ENCODE measurements around the gene UQCC2.

UQCC2 gene

DNA sequence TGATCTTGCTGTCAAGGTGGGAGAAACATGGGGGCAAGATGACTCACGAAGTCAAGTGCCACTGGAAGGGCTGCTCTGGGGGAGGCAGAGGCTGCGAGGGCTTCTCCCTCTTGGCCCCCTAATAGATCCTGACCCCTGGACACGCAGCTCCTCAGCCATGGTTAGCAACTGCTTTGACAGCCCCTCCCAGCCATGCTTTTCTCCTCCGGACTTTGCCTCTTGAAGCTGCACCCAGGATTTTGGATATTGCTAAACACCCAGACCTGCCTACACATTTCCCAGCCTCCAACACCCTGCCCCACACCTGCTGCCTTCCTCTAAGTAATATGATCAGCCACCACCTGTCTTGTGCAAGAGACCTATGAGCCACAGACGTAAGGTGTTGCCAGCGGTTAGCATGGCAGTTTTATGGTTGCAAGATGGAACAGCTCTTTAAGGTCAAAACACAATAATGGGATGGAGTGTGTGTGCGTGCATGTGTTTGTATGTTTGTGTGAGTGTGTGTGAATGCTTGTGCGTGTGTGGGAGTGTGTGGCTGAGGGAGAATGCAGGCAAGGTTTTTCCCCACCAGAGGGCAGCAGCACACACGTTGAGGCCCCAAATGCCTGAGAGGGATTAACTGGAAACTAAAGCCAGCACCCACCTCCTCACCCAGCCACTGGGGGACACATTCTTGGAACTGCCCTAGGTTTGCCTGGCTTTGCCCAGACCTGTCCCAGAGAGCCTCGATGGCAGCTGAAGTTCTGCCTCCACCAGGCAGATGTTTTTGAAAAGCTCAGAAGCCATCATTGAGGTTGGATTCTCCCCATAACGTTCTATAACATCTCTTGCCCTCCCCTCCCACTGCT is 32.7 kb upstream of the UQCC2 start:
- FAIRE-seq, result no peak

DNA sequence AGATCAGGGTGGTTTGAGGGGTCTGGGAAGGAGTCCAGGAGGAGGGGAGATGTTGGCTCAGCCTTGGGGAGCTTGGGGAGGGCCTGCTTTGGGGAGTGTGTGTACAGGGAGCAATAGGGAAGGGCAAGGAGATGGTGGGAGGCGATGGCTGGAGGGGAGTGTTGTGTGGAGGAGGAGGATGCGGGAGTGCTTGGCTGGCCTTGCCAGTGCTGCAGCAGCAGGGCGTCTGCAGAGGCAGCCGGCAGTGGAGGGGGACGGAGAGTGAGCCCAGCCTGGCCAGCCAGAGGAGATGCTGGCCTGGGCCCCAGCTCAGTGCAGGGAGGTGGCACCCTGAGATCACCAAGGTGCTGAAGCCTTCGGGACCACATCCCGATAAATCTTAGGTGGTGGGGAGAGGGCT is 31.3 kb upstream of the UQCC2 start:
- no peak for FAIRE-seq

DNA sequence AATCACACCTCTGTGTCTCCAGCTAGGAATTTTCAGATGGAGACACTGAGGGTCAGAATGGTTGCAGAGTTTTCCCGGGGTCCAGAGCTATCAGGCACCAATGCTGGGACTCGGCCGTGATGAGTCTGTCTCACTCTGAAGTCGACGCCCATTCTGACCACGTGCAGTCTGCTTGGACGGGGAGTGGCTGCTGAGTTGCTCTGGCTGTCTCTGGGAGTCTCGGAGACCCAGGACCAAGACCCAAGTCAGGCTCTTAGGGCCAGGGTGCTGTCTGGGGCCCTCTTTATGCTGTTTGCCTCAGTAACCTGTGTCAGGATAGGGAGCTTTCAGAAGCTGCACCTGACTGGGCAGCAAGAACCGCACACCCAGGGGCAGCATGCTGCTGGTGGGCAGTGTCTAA is 30.6 kb upstream of the UQCC2 start:
- FAIRE-seq, result no peak

- no peak for FAIRE-seq
Observed at GRCh38 chr6:33740794-33741193, 29.3 kb upstream of the UQCC2 start.

DNA sequence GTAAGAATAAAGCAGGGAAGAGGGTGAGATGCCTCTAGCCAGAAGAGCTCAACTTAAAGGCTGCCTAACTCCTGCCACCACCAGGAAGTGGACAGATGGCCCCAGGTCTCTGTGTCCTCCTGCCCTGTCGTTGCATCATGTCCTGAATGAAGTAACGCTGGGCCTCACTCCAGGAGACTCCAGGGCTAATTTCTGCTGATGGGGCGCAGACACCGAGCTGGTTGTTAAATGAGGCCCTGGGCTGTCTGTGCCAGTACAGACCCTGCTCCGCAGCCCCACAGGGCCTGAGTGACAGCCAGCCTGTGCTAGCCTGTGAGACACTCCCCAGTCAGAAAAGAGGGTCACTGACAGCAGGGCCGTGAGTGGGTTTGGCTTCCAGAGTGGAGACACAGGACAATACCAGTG is 28.7 kb upstream of the UQCC2 start:
- FAIRE-seq, result no peak

DNA sequence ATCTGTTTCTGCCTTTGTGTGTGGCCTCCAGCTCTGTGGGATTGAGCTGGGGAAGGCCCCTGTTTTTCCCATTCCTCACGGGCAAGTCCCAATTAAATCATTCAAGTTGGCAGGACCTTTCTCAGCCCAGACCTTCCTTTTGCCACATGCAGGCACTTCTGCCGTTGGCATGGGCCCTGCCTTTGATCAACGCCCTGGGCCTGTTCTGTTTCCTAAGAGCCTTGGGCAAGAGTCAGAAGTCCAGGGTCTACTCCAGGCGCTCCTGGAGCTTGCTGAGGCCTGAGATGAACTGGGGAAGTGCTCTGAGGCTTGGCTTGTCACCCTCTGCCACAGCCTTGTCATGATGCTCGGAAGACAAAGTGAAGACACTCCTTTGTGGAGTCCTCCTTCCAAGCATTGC is 28.1 kb upstream of the UQCC2 start:
- FAIRE-seq, result no peak

DNA sequence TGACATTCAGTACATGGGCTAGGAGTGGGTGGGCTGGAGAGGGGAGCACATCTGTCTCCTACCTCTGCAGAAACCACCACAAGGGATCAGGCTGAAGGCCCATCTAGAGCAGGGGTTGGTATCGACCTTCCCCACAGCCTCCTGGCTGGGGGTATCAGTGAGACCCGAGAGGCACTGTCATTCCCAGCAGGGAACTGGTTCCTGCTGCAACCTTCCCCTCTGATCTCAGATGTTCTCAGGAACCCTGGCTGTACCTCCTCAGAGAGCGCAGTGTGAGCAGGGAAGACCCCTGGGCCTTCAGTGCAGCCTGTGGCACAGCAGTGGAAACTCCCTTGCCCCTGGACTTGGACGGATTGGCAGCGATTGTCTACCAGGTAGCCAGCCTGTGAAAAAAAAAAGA is 27.4 kb upstream of the UQCC2 start:
- FAIRE-seq, result no peak

- FAIRE-seq, result no peak
Observed at GRCh38 chr6:33738153-33738552, 26.7 kb upstream of the UQCC2 start.

- no peak for FAIRE-seq
Observed at GRCh38 chr6:33737267-33738026, 25.9 kb upstream of the UQCC2 start.

GRCh38 chr6:33735216-33735615 is 23.7 kb upstream of the UQCC2 start:
- FAIRE-seq, result no peak

- no peak for FAIRE-seq
Observed at GRCh38 chr6:33733709-33734007, 22.2 kb upstream of the UQCC2 start.

DNA sequence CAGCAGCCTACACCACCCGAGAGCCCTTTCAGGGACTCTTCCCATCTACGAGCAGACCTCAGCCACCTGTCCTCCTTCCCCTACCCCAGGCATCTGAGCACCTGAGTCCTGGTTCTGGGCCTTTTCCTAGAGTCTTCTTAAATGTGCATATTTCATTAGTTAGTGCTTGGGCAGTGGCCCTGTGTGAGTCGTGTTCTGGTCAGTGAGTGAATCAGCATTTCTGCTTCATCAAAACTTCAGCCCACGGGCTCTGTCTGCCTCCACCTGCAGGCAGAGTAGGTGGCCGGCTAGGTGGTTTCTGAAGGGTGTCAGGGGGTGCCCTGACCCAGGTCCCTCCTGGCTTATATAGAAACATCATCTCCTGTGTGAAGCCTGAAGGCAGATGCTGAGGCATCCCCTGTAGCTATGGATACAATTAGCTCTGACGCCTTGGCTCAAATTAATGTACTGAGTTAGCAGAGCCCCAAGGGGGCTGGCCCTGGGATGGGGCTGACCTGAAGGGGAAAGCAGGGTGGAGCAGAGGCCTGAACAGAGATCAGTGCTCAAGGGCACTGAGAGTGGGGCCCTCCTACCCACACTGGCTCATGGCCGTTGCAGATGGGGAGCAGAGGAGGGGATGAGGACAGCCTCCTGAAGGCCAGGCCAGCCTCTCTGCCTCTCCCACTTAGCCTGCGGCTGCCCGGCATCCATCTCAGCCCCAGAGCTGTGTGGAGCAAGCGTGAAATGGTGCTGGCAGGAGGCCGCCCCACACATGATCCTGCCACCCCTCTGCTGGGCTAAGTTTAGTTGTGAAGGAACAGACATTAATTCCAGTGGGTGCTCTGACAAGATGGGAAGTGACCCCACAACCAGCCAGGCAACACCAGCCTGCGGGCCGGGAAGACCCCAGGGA is 21.6 kb upstream of the UQCC2 start:
- FAIRE-seq, result no peak

- no peak for FAIRE-seq
Observed at GRCh38 chr6:33732385-33732784, 20.9 kb upstream of the UQCC2 start.

GRCh38 chr6:33731751-33732282 is 20.3 kb upstream of the UQCC2 start:
- FAIRE-seq, result no peak

DNA sequence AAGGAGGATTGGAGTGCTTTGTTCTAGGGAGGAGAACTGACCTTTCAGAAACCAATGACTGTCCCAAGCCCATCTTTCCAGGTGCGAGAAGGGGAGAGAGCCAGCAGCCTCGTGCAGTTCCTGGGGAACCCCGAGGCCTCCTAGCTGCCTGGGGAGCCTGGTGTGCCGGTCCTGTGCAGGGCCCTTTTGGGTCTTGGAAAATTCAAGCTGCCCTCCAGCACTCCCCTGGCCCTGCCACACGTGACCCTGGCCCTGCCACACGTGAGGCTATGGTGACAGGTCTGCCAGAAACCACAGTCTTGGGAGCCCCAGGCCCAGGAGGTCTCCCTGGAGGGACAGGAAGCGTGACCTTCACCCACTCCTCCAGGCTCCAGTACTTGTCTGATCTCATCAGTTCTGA is 19.5 kb upstream of the UQCC2 start:
- no peak for FAIRE-seq

- no peak for FAIRE-seq
Observed at GRCh38 chr6:33730611-33731010, 19.1 kb upstream of the UQCC2 start.

- FAIRE-seq, result no peak
Observed at GRCh38 chr6:33729059-33729458, 17.6 kb upstream of the UQCC2 start.

DNA sequence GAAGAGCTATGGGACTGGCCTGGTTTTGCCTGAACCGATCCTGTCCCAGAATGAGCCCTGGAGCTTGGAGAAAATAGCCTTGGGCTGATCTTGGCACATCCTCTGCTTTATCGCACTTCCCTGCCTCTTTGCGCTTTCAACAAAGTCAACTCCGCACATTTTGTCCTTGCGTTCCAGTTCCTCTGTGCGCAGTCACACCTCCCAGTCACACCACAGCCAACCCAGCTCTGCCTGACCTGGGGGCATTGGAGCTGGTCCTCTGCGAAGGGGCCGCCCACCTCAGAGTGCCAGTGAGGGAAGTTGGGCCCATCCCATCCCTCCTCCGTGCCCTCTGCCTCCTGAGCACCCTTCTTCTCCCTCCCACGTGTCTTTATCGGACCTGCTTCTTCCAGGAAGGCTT is 16.9 kb upstream of the UQCC2 start:
- FAIRE-seq, result no peak

DNA sequence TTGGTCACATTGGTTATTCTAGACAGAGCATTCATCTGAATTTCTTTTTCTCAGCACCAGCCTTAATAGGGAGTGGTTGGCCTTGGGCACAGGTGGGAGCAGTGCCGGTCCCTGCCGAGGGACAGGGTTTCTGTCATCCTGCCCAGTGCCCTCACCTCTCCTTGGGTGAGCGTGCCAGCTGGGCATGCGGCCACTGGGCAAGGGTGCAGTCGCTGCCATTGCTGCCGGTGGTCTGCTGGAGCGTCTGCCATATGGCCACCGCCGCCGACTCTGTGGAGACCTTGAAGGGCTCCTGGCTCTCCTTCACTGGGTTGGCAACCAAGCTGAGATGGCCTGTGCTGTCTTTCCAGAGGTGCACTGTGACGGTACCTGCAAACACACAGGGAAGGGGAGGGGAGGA is 16.4 kb upstream of the UQCC2 start:
- no peak for FAIRE-seq

GRCh38 chr6:33727126-33727525 is 15.6 kb upstream of the UQCC2 start:
- no peak for FAIRE-seq

GRCh38 chr6:33726696-33727095 is 15.2 kb upstream of the UQCC2 start:
- no peak for FAIRE-seq

DNA sequence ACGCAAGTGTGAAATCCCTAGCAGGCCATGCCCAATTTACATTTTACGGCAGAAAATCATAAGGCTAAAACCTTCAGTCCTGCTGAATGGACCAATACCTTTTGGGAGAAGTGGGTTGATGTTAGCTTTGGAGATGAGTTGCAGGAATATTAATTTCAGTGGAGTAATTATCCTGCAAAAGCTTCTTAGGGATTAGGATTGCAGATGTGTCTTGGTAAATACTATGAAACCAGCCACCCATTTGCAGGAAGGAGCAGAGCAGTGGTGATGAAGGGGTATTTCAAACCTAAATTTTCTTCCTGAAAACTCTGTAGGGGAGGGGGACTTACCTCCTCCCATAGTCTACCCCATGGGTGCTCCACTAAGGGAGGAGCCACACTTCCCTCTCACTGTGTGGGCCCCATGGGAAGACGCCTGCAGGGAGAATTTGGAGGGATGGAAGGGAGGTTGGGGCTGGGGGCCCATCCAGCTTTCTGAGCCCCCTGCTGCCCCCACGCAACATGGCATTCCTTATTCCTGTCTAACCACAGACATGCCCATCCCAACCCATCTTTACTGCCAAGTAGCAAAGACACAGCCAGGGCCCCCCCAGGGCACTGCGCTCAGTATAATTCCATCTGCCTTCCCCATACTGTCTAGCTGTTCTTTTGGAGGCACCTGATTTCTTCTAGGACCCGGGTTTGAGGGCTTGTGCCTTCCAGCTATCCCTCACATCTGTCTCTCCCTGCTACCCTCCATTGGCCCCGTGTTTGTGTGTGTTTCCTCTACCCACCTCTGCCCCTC is 14.6 kb upstream of the UQCC2 start:
- FAIRE-seq, result no peak

All from endometrium (tissue), 2 donors.